OCI-LY3 (cell line): Measurements from ENCODE around the gene NDUFA7.
"Not testable (repeated sequence)": the region's sequence is repeated elsewhere in the genome, so short reads cannot be mapped to it uniquely, and the experiment has no call there.

Source experiments
- H2AFZ ChIP-seq: fragments of 200-600, 300-600 bp; shearing (Covaris generic); 2 replicates; pipeline ENCODE4 v1.6.0; 2014; ENCODE audit warnings: antibody characterized with exemption, low read depth, low read length
- H3K27ac ChIP-seq: fragments of 200-600, 300-600 bp; sonication (generic); 2 replicates; pipeline ENCODE4 v1.5.1; 2014; ENCODE audit warnings: mild to moderate bottlenecking, low read length, moderate library complexity, mixed read lengths
- H3K27me3 ChIP-seq: fragments of 200-600, 300-600 bp; sonication (generic); 2 replicates; pipeline ENCODE4 v1.6.1; 2014; ENCODE audit warnings: low read depth, low read length, mixed read lengths
- H3K36me3 ChIP-seq: fragments of 200-600, 300-600 bp; sonication (generic); replicated peaks from 2 replicates; pipeline ENCODE3; 2014; ENCODE audit warnings: low read depth, low read length, mixed read lengths
- H3K4me1 ChIP-seq: fragments of 300-600, 200-600 bp; sonication (generic); 2 replicates; pipeline ENCODE4 v1.6.1; 2014; ENCODE audit warnings: low read length, mixed read lengths
- H3K4me2 ChIP-seq: fragments of 200-600, 300-600 bp; sonication (generic); 2 replicates; pipeline ENCODE4 v1.6.1; 2014; ENCODE audit warnings: low read length, mixed read lengths
- H3K4me3 ChIP-seq: fragments of 300-600, 200-600 bp; sonication (generic); 2 replicates; pipeline ENCODE4 v1.5.1; 2014; ENCODE audit warnings: antibody characterized with exemption, mild to moderate bottlenecking, low read length, moderate library complexity
- H3K79me2 ChIP-seq: fragments of 300-600, 200-600 bp; shearing (Covaris generic); 2 replicates; pipeline ENCODE4 v1.6.1; 2014; ENCODE audit warnings: mild to moderate bottlenecking, low read length, mixed read lengths
- H3K9ac ChIP-seq: fragments of 300-600, 200-600 bp; shearing (Covaris generic); 2 replicates; pipeline ENCODE4 v1.6.0; 2014; ENCODE audit warnings: mild to moderate bottlenecking, low read length, moderate library complexity
- H3K9me3 ChIP-seq: fragments of 200-600, 300-600 bp; shearing (Covaris generic); 2 replicates; pipeline ENCODE4 v1.6.1; 2014; ENCODE audit warnings: low read length, mixed read lengths; ENCODE audit not compliant: insufficient read depth
- H4K20me1 ChIP-seq: fragments of 200-600, 300-600 bp; sonication (generic); 2 replicates; pipeline ENCODE4 v1.6.1; 2016; ENCODE audit warnings: low read length, mixed read lengths; ENCODE audit not compliant: insufficient read depth
- CTCF ChIP-seq: fragments of 200-600, 300-600 bp; sonication (generic); IDR thresholded peaks from 2 replicates; pipeline ENCODE4 v1.5.1; 2014; ENCODE audit warnings: antibody characterized with exemption, low read length, low read depth
- EZH2phosphoT487 ChIP-seq: fragments of 200-600 bp; shearing (Covaris generic); IDR thresholded peaks from 2 replicates; pipeline ENCODE4 v1.6.1; 2018; ENCODE audit warnings: antibody characterized with exemption, mixed run types, low read depth

The NDUFA7 gene

GRCh38 chr19:8305798-8306197 lies 15.4 kb downstream of the NDUFA7 start:
- Histone ChIP-seq H2AFZ (no peak overlapping the region), H3K36me3 (peaks cover 35% of the 10 kb centered on the region), H3K4me1 (peaks cover 17% of the 10 kb centered on the region), H3K27ac (no peak overlapping the region), H3K4me3 (no peak overlapping the region), H3K9me3 (no peaks in the 10 kb centered on the region), H4K20me1 (no peaks in the 10 kb centered on the region), H3K4me2 (no peak overlapping the region), H3K9ac (no peak overlapping the region), H3K79me2 (peaks cover 36% of the 10 kb centered on the region), H3K27me3 (no peaks in the 10 kb centered on the region)
- TF ChIP-seq CTCF (no peak), EZH2phosphoT487 (no peak)

GRCh38 chr19:8304841-8305621 lies 16.1 kb downstream of the NDUFA7 start:
- H3K4me3 ChIP-seq = no peak overlapping the region
- H3K27ac ChIP-seq = no peak overlapping the region
- H3K9ac ChIP-seq = no peak overlapping the region
- H3K4me2 ChIP-seq = no peak overlapping the region
- H3K9me3 ChIP-seq = no peaks in the 10 kb centered on the region
- H3K79me2 ChIP-seq = peaks cover 36% of the 10 kb centered on the region
- H2AFZ ChIP-seq = no peak overlapping the region
- peaks cover 13% of the 10 kb centered on the region for H3K4me1 ChIP-seq
- no peaks in the 10 kb centered on the region for H4K20me1 ChIP-seq
- H3K36me3 ChIP-seq = peaks cover 30% of the 10 kb centered on the region
- H3K27me3 ChIP-seq = no peaks in the 10 kb centered on the region
- TF ChIP-seq EZH2phosphoT487 (no peak), CTCF (no peak)

GRCh38 chr19:8302734-8303133 lies 18.4 kb downstream of the NDUFA7 start:
- peaks cover 25% of the 10 kb centered on the region for H3K36me3 ChIP-seq
- no peak overlapping the region for H3K9ac ChIP-seq
- H3K4me2 ChIP-seq = no peak overlapping the region
- H4K20me1 ChIP-seq = no peaks in the 10 kb centered on the region
- H3K27me3 ChIP-seq = no peaks in the 10 kb centered on the region
- no peak overlapping the region for H3K27ac ChIP-seq
- no peak overlapping the region for H2AFZ ChIP-seq
- H3K4me1 ChIP-seq = peaks cover 9% of the 10 kb centered on the region
- no peaks in the 10 kb centered on the region for H3K9me3 ChIP-seq
- H3K4me3 ChIP-seq = no peak overlapping the region
- no peak for TF ChIP-seq CTCF
- TF ChIP-seq EZH2phosphoT487 = no peak
- peaks cover 31% of the 10 kb centered on the region for H3K79me2 ChIP-seq

GRCh38 chr19:8302357-8302691 lies 18.9 kb downstream of the NDUFA7 start:
- no peak overlapping the region for H3K4me3 ChIP-seq
- H3K4me1 ChIP-seq = peaks cover 9% of the 10 kb centered on the region
- H3K27me3 ChIP-seq = no peaks in the 10 kb centered on the region
- H3K9me3 ChIP-seq = no peaks in the 10 kb centered on the region
- H3K9ac ChIP-seq = no peak overlapping the region
- no peak overlapping the region for H2AFZ ChIP-seq
- no peaks in the 10 kb centered on the region for H4K20me1 ChIP-seq
- peaks cover 25% of the 10 kb centered on the region for H3K36me3 ChIP-seq
- H3K27ac ChIP-seq = no peak overlapping the region
- TF ChIP-seq EZH2phosphoT487 (no peak), CTCF (no peak)
- peaks cover 27% of the 10 kb centered on the region for H3K79me2 ChIP-seq
- no peak overlapping the region for H3K4me2 ChIP-seq

GRCh38 chr19:8291337-8291736 lies 29.8 kb downstream of the NDUFA7 start:
- H3K4me1 ChIP-seq, H3K36me3 ChIP-seq, H3K9me3 ChIP-seq, H3K79me2 ChIP-seq, H3K9ac ChIP-seq, H3K4me3 ChIP-seq, H3K4me2 ChIP-seq, H3K27ac ChIP-seq, H4K20me1 ChIP-seq, H2AFZ ChIP-seq, H3K27me3 ChIP-seq: not testable (repeated sequence)

GRCh38 chr19:8276508-8276907 lies 44.7 kb downstream of the NDUFA7 start:
- H3K9me3 ChIP-seq, H3K4me1 ChIP-seq, H3K36me3 ChIP-seq, H3K27ac ChIP-seq, H3K4me3 ChIP-seq, H2AFZ ChIP-seq, H4K20me1 ChIP-seq, H3K27me3 ChIP-seq, H3K4me2 ChIP-seq, H3K79me2 ChIP-seq, H3K9ac ChIP-seq: not testable (repeated sequence)
